Measurements from ENCODE around the gene CFAP68.

DNA sequence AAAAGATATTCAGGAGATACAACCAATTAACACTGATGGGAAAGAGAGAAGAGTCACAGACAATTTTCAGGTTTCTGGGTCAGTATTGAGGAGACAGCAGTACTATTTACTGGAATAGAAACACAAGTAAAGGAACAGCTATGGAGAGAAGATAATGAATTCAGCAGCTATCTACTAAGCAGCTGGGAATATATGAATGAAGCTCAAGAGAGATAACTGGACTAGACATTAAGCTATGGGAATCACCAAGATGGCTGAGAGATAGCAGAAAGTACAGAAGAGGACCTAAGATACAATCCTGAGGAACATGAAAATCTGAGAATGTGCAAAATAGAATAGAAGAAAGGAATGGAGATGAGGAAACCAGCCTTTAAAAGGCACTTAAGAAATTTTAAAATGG, 23.8 kb upstream of the CFAP68 start:
- TF ChIP-seq, protein P1, sequence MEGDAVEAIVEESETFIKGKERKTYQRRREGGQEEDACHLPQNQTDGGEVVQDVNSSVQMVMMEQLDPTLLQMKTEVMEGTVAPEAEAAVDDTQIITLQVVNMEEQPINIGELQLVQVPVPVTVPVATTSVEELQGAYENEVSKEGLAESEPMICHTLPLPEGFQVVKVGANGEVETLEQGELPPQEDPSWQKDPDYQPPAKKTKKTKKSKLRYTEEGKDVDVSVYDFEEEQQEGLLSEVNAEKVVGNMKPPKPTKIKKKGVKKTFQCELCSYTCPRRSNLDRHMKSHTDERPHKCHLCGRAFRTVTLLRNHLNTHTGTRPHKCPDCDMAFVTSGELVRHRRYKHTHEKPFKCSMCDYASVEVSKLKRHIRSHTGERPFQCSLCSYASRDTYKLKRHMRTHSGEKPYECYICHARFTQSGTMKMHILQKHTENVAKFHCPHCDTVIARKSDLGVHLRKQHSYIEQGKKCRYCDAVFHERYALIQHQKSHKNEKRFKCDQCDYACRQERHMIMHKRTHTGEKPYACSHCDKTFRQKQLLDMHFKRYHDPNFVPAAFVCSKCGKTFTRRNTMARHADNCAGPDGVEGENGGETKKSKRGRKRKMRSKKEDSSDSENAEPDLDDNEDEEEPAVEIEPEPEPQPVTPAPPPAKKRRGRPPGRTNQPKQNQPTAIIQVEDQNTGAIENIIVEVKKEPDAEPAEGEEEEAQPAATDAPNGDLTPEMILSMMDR (tag by site-specific recombination; IDR thresholded peaks at IDR 0.05) = no peak
- TF ChIP-seq ZNF140 (tag by site-specific recombination; IDR thresholded peaks at IDR 0.05) (no peak), ZNF571 (tag by site-specific recombination; IDR thresholded peaks at IDR 0.05) (no peak), TCF7L2 (IDR thresholded peaks at IDR 0.05; ENCODE audit: borderline replicate concordance, low read depth, low read length) (no peak), ZNF202 (tag by site-specific recombination; IDR thresholded peaks at IDR 0.05; ENCODE audit: borderline replicate concordance) (no peak), ZNF274 (IDR thresholded peaks at IDR 0.05; ENCODE audit: low read length) (no peak), ZNF274 (tag by site-specific recombination; IDR thresholded peaks at IDR 0.05; ENCODE audit: borderline replicate concordance) (no peak), ZNF600 (tag by site-specific recombination; IDR thresholded peaks at IDR 0.05) (no peak), ZNF391 (tag by site-specific recombination; IDR thresholded peaks at IDR 0.05; ENCODE audit: borderline replicate concordance, low read depth) (no peak), ZNF548 (tag by site-specific recombination; IDR thresholded peaks at IDR 0.05) (no peak), ZNF629 (tag by site-specific recombination; IDR thresholded peaks at IDR 0.05) (no peak)
- TF ChIP-seq, protein P2, sequence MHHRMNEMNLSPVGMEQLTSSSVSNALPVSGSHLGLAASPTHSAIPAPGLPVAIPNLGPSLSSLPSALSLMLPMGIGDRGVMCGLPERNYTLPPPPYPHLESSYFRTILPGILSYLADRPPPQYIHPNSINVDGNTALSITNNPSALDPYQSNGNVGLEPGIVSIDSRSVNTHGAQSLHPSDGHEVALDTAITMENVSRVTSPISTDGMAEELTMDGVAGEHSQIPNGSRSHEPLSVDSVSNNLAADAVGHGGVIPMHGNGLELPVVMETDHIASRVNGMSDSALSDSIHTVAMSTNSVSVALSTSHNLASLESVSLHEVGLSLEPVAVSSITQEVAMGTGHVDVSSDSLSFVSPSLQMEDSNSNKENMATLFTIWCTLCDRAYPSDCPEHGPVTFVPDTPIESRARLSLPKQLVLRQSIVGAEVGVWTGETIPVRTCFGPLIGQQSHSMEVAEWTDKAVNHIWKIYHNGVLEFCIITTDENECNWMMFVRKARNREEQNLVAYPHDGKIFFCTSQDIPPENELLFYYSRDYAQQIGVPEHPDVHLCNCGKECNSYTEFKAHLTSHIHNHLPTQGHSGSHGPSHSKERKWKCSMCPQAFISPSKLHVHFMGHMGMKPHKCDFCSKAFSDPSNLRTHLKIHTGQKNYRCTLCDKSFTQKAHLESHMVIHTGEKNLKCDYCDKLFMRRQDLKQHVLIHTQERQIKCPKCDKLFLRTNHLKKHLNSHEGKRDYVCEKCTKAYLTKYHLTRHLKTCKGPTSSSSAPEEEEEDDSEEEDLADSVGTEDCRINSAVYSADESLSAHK (tag by site-specific recombination; IDR thresholded peaks at IDR 0.05) = no peak
- TF ChIP-seq, protein P3, sequence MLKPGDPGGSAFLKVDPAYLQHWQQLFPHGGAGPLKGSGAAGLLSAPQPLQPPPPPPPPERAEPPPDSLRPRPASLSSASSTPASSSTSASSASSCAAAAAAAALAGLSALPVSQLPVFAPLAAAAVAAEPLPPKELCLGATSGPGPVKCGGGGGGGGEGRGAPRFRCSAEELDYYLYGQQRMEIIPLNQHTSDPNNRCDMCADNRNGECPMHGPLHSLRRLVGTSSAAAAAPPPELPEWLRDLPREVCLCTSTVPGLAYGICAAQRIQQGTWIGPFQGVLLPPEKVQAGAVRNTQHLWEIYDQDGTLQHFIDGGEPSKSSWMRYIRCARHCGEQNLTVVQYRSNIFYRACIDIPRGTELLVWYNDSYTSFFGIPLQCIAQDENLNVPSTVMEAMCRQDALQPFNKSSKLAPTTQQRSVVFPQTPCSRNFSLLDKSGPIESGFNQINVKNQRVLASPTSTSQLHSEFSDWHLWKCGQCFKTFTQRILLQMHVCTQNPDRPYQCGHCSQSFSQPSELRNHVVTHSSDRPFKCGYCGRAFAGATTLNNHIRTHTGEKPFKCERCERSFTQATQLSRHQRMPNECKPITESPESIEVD (tag by site-specific recombination; IDR thresholded peaks at IDR 0.05) = no peak
